ENCODE measurements around the gene DTX1. TPM values are rescaled to one million over a fixed set of nuclear protein-coding genes. Genes with fewer than 3 reads are reported as not detected.

The DTX1 gene
- total RNA-seq, 1 donor from 2014 or later, result not detected

- H3K4me3 Mint-ChIP-seq (ENCODE audit: unreplicated experiment), result no peak overlapping the region
- H3K4me1 Mint-ChIP-seq (ENCODE audit: low read depth), result peaks cover 10% of the 10 kb centered on the region
- H3K36me3 Mint-ChIP-seq (ENCODE audit: low read depth), result no peaks in the 10 kb centered on the region
- peaks cover 16% of the 10 kb centered on the region for H3K27me3 Mint-ChIP-seq (ENCODE audit: low read depth)
- no peak overlapping the region for H3K27ac Mint-ChIP-seq (ENCODE audit: unreplicated experiment)
- TF ChIP-seq, protein P1, sequence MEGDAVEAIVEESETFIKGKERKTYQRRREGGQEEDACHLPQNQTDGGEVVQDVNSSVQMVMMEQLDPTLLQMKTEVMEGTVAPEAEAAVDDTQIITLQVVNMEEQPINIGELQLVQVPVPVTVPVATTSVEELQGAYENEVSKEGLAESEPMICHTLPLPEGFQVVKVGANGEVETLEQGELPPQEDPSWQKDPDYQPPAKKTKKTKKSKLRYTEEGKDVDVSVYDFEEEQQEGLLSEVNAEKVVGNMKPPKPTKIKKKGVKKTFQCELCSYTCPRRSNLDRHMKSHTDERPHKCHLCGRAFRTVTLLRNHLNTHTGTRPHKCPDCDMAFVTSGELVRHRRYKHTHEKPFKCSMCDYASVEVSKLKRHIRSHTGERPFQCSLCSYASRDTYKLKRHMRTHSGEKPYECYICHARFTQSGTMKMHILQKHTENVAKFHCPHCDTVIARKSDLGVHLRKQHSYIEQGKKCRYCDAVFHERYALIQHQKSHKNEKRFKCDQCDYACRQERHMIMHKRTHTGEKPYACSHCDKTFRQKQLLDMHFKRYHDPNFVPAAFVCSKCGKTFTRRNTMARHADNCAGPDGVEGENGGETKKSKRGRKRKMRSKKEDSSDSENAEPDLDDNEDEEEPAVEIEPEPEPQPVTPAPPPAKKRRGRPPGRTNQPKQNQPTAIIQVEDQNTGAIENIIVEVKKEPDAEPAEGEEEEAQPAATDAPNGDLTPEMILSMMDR (IDR thresholded peaks at IDR 0.05), result no peak
- no peak for DNase-seq (ENCODE audit: low spot score)
- peaks cover 7% of the 10 kb centered on the region for H3K9me3 Mint-ChIP-seq (ENCODE audit: low read depth)
Measured at GRCh38 chr12:113039911-113040445, 16.6 kb upstream of the DTX1 start.

DNA sequence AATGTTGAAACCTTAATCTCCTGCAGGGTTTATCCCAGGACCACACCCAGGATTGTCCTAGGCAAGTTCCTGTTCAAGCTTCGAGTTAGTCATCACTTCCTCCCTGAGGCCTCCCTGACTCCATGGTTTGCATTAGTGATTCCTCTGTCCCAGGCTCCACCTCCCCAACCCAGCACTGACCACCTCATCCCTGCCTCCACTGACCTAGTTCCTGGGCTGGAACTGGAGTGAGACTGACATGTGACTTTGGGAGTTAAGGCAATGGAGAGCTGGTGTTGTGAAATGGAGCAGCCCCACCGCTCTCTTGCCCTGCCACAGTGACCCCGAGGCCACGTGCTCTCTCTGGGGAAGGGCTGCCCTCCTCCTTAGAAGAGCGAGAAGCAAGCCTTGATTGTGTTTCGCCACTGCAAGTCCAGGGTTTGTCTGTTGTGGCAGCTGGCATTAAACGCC, 15.8 kb upstream of the DTX1 start:
- H3K36me3 Mint-ChIP-seq (ENCODE audit: low read depth), result no peaks in the 10 kb centered on the region
- H3K27me3 Mint-ChIP-seq (ENCODE audit: low read depth), result peaks cover 16% of the 10 kb centered on the region
- TF ChIP-seq, protein P1 (IDR thresholded peaks at IDR 0.05), result no peak
- peak overlapping the region; percentile 50 for H3K27ac Mint-ChIP-seq (ENCODE audit: unreplicated experiment)
- H3K4me3 Mint-ChIP-seq (ENCODE audit: unreplicated experiment), result no peak overlapping the region
- H3K9me3 Mint-ChIP-seq (ENCODE audit: low read depth), result peaks cover 7% of the 10 kb centered on the region
- DNase-seq (ENCODE audit: low spot score), result no peak
- peaks cover 10% of the 10 kb centered on the region for H3K4me1 Mint-ChIP-seq (ENCODE audit: low read depth)

GRCh38 chr12:113041560-113041959, 15.0 kb upstream of the DTX1 start:
- Mint-ChIP-seq H3K9me3 (ENCODE audit: low read depth) (peaks cover 7% of the 10 kb centered on the region), H3K27ac (ENCODE audit: unreplicated experiment) (no peak overlapping the region), H3K36me3 (ENCODE audit: low read depth) (no peaks in the 10 kb centered on the region), H3K27me3 (ENCODE audit: low read depth) (peaks cover 16% of the 10 kb centered on the region), H3K4me3 (ENCODE audit: unreplicated experiment) (no peak overlapping the region), H3K4me1 (ENCODE audit: low read depth) (peaks cover 10% of the 10 kb centered on the region)
- no peak for DNase-seq (ENCODE audit: low spot score)
- TF ChIP-seq, protein P1 (IDR thresholded peaks at IDR 0.05), result no peak

GRCh38 chr12:113043240-113043639, 13.3 kb upstream of the DTX1 start:
- no peaks in the 10 kb centered on the region for H3K36me3 Mint-ChIP-seq (ENCODE audit: low read depth)
- no peak overlapping the region for H3K4me3 Mint-ChIP-seq (ENCODE audit: unreplicated experiment)
- DNase-seq (ENCODE audit: low spot score), result no peak
- H3K27me3 Mint-ChIP-seq (ENCODE audit: low read depth), result peaks cover 24% of the 10 kb centered on the region
- TF ChIP-seq, protein P1 (IDR thresholded peaks at IDR 0.05), result no peak
- H3K9me3 Mint-ChIP-seq (ENCODE audit: low read depth), result peaks cover 7% of the 10 kb centered on the region
- H3K27ac Mint-ChIP-seq (ENCODE audit: unreplicated experiment), result no peak overlapping the region
- peaks cover 10% of the 10 kb centered on the region for H3K4me1 Mint-ChIP-seq (ENCODE audit: low read depth)

GRCh38 chr12:113044516-113044915, 12.0 kb upstream of the DTX1 start:
- Mint-ChIP-seq H3K4me3 (ENCODE audit: unreplicated experiment) (no peak overlapping the region), H3K36me3 (ENCODE audit: low read depth) (no peaks in the 10 kb centered on the region), H3K9me3 (ENCODE audit: low read depth) (peaks cover 7% of the 10 kb centered on the region), H3K27ac (ENCODE audit: unreplicated experiment) (no peak overlapping the region), H3K4me1 (ENCODE audit: low read depth) (peaks cover 10% of the 10 kb centered on the region), H3K27me3 (ENCODE audit: low read depth) (peaks cover 28% of the 10 kb centered on the region)
- DNase-seq (ENCODE audit: low spot score), result no peak
- TF ChIP-seq, protein P1 (IDR thresholded peaks at IDR 0.05), result no peak
